ENCODE data around the gene ANKRD44. TPM values are rescaled to one million over a fixed set of nuclear protein-coding genes. Genes with fewer than 3 reads are reported as not detected.

The ANKRD44 gene
- total and polyA plus RNA-seq, 2 experiments from 2014 or later = 2.9 to 4.9 TPM

GRCh38 chr2:196987649-196988364, 322.8 kb downstream of the ANKRD44 start:
- in situ Hi-C loops (cut with MboI) = no loop called here
- peak overlapping the region; percentile 87 for H2AFZ ChIP-seq
- 1 to 2% methylated on average over 6 of the region's 6 CpGs for WGBS, 2 experiments (ENCODE audit: low coverage in 1 of 2, low lambda C conversion rate in 2 of 2, missing lambda C conversion rate in 2 of 2)

GRCh38 chr2:196987298-196987648, 323.3 kb downstream of the ANKRD44 start:
- DNase-seq = no peak
- in situ Hi-C loops (cut with MboI) = no loop called here
- H2AFZ ChIP-seq = peak overlapping the region; percentile 87

More at GRCh38 chr2:196987649-196988364, 322.8 kb downstream of the ANKRD44 start:
- Histone ChIP-seq H3F3A (ENCODE audit: insufficient read depth) (peaks cover 22% of the 10 kb centered on the region), H3K36me3 (ENCODE audit: low read depth) (no peaks in the 10 kb centered on the region), H3K9me3 (ENCODE audit: low read depth) (no peaks in the 10 kb centered on the region), H3K27me3 (replicated peaks; ENCODE audit: insufficient read depth) (no peaks in the 10 kb centered on the region), H3K79me2 (ENCODE audit: insufficient read depth) (no peaks in the 10 kb centered on the region), H3K4me2 (ENCODE audit: unreplicated experiment) (peak overlapping the region; percentile 92), H3K9me2 (ENCODE audit: insufficient read depth) (no peaks in the 10 kb centered on the region), H3K4me1 (ENCODE audit: insufficient read depth) (peaks cover 22% of the 10 kb centered on the region), H4K20me1 (ENCODE audit: insufficient read depth) (no peaks in the 10 kb centered on the region), H3K27ac (peak overlapping the region; percentile 98), H3K4me3 (peak overlapping the region; percentile 62), H3K9ac (peak overlapping the region; percentile 83)
- DNase-seq = peak; percentile 99
- TF ChIP-seq EZH2phosphoT487 (IDR thresholded peaks at IDR 0.05; ENCODE audit: insufficient read depth, low read depth) (0 out of 2 replicates have a peak, but pooled peaks have one; percentile 51), EZH2 (IDR thresholded peaks at IDR 0.05; ENCODE audit: insufficient read depth, poor library complexity, severe bottlenecking) (no peak)

GRCh38 chr2:196985511-196986183, 324.9 kb downstream of the ANKRD44 start:
- H3K36me3 ChIP-seq (ENCODE audit: low read depth) = no peaks in the 10 kb centered on the region
- H4K20me1 ChIP-seq (ENCODE audit: insufficient read depth) = no peaks in the 10 kb centered on the region
- H3K27ac ChIP-seq = no peak overlapping the region
- no peak overlapping the region for H3K4me3 ChIP-seq
- no peak for DNase-seq
- H3K79me2 ChIP-seq (ENCODE audit: insufficient read depth) = no peaks in the 10 kb centered on the region
- WGBS, 2 experiments (ENCODE audit: low coverage in 1 of 2, low lambda C conversion rate in 2 of 2, missing lambda C conversion rate in 2 of 2) = 97 to 98% methylated on average over 3 of the region's 3 CpGs
- no peak for TF ChIP-seq EZH2 (IDR thresholded peaks at IDR 0.05; ENCODE audit: insufficient read depth, poor library complexity, severe bottlenecking)
- H3K4me1 ChIP-seq (ENCODE audit: insufficient read depth) = peaks cover 22% of the 10 kb centered on the region
- H3F3A ChIP-seq (ENCODE audit: insufficient read depth) = peaks cover 22% of the 10 kb centered on the region
- H3K4me2 ChIP-seq (ENCODE audit: unreplicated experiment) = no peak overlapping the region
- no peak overlapping the region for H3K9ac ChIP-seq
- in situ Hi-C loops (cut with MboI) = no loop called here
- no peaks in the 10 kb centered on the region for H3K9me3 ChIP-seq (ENCODE audit: low read depth)
- H3K9me2 ChIP-seq (ENCODE audit: insufficient read depth) = no peaks in the 10 kb centered on the region
- H2AFZ ChIP-seq = no peak overlapping the region
- H3K27me3 ChIP-seq (replicated peaks; ENCODE audit: insufficient read depth) = no peaks in the 10 kb centered on the region

More at GRCh38 chr2:196987298-196987648, 323.3 kb downstream of the ANKRD44 start:
- Histone ChIP-seq H3K36me3 (ENCODE audit: low read depth) (no peaks in the 10 kb centered on the region), H3K4me3 (peak overlapping the region; percentile 62), H3K4me2 (ENCODE audit: unreplicated experiment) (peak overlapping the region; percentile 92), H3K27ac (peak overlapping the region; percentile 98), H3K9me2 (ENCODE audit: insufficient read depth) (no peaks in the 10 kb centered on the region), H3F3A (ENCODE audit: insufficient read depth) (peaks cover 22% of the 10 kb centered on the region), H3K4me1 (ENCODE audit: insufficient read depth) (peaks cover 22% of the 10 kb centered on the region), H3K9ac (peak overlapping the region; percentile 83), H4K20me1 (ENCODE audit: insufficient read depth) (no peaks in the 10 kb centered on the region), H3K9me3 (ENCODE audit: low read depth) (no peaks in the 10 kb centered on the region), H3K27me3 (replicated peaks; ENCODE audit: insufficient read depth) (no peaks in the 10 kb centered on the region), H3K79me2 (ENCODE audit: insufficient read depth) (no peaks in the 10 kb centered on the region)
- WGBS, 2 experiments (ENCODE audit: low coverage in 1 of 2, low lambda C conversion rate in 2 of 2, missing lambda C conversion rate in 2 of 2) = 10 to 29% methylated on average over 1 of the region's 1 CpG
- no peak for TF ChIP-seq EZH2phosphoT487 (IDR thresholded peaks at IDR 0.05; ENCODE audit: insufficient read depth, low read depth)
- TF ChIP-seq EZH2 (IDR thresholded peaks at IDR 0.05; ENCODE audit: insufficient read depth, poor library complexity, severe bottlenecking) = no peak

GRCh38 chr2:196984903-196985302, 325.7 kb downstream of the ANKRD44 start:
- H3F3A ChIP-seq (ENCODE audit: insufficient read depth) = peaks cover 22% of the 10 kb centered on the region
- no peak overlapping the region for H3K27ac ChIP-seq
- no peak overlapping the region for H3K4me3 ChIP-seq
- DNase-seq = no peak
- in situ Hi-C loops (cut with MboI) = no loop called here
- H3K4me2 ChIP-seq (ENCODE audit: unreplicated experiment) = no peak overlapping the region
- no peak overlapping the region for H3K9ac ChIP-seq
- H2AFZ ChIP-seq = no peak overlapping the region
- H3K27me3 ChIP-seq (replicated peaks; ENCODE audit: insufficient read depth) = no peaks in the 10 kb centered on the region
- peaks cover 22% of the 10 kb centered on the region for H3K4me1 ChIP-seq (ENCODE audit: insufficient read depth)
- H4K20me1 ChIP-seq (ENCODE audit: insufficient read depth) = no peaks in the 10 kb centered on the region
- no peaks in the 10 kb centered on the region for H3K36me3 ChIP-seq (ENCODE audit: low read depth)
- H3K9me2 ChIP-seq (ENCODE audit: insufficient read depth) = no peaks in the 10 kb centered on the region
- no peak for TF ChIP-seq EZH2 (IDR thresholded peaks at IDR 0.05; ENCODE audit: insufficient read depth, poor library complexity, severe bottlenecking)
- no peak for TF ChIP-seq EZH2phosphoT487 (IDR thresholded peaks at IDR 0.05; ENCODE audit: insufficient read depth, low read depth)
- no peaks in the 10 kb centered on the region for H3K79me2 ChIP-seq (ENCODE audit: insufficient read depth)
- WGBS, 2 experiments (ENCODE audit: low coverage in 1 of 2, low lambda C conversion rate in 2 of 2, missing lambda C conversion rate in 2 of 2) = 92 to 100% methylated on average over 5 of the region's 5 CpGs
- no peaks in the 10 kb centered on the region for H3K9me3 ChIP-seq (ENCODE audit: low read depth)
